HG03066 (cell line): ENCODE measurements around the gene ZNF627.
A peak's percentile ranks its signal among the peaks of the same experiment; 100 is the strongest.
"Not testable (repeated sequence)": the region's sequence is repeated elsewhere in the genome, so short reads cannot be mapped to it uniquely, and the experiment has no call there.

ENCODE experiments used
- ATAC-seq: cut with Tn5 transposase; IDR thresholded peaks from one replicate; pipeline ENCODE4 v1.9.1; 2021; ENCODE audit warnings: low read depth; ENCODE audit not compliant: unreplicated experiment

The ZNF627 gene

GRCh38 chr19:11597202-11598102 is at the start of gene ZNF627:
ZNF627 (plus strand) TSS chr19:11597483; CDS start chr19:11597628, 145 bp downstream.
- peak; percentile 94 for ATAC-seq

DNA sequence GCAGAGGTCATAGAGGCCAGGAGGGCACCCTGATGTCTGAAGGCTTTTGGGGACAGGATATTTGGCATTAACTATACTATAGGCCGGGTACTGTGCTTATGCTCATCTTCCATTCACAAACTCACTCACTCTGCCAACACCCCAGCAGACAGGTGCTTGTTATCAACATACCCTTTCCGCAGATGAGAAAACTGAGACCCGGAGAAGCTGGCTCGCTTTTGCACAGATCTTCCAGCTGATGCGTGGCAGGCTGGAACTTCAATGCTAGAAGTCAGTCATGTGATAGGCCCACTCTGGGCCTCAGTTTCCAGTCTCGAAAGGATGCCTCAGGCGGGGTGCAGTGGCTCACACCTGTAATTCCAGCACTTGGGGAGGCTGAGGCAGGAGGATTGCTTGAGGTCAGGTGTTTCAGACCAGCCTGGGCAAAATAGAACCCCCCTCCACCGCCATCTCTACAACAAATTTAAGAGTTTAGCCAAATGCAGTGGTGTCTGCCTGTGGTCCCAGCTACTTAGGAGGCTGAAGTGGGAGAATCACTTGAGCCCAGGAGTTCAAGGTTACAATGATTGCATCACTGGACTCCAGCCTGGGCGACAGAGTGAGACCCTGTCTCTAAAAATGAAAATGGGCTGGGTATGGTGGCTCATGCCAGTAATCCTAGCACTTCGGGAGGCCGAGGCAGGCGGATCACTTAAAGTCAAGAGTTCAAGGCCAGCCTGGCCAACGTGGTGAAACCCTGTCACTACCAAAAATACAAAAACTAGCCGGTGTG is 49.2 kb upstream of the ZNF627 start:
- ATAC-seq = no peak

- ATAC-seq = no peak
These were observed 47.8 kb upstream of the ZNF627 start for GRCh38 chr19:11549386-11549953.

DNA sequence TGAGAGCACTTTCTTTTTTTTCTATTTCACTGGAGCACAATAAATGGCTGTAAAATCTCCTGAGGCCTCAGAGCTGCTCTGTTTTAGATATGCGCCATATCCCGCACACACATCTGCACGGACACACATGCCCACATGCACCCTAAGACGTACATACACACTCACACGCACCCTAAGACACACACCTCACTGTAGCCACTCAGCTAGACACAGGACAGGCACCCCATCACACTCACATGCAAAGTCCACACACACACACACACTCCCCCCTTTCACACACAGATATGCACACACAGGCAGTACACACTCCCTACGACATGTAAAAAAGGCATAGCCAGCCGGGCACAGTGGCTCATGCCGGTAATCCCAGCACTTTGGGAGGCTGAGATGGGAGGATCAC is 47.0 kb upstream of the ZNF627 start:
- no peak for ATAC-seq

DNA sequence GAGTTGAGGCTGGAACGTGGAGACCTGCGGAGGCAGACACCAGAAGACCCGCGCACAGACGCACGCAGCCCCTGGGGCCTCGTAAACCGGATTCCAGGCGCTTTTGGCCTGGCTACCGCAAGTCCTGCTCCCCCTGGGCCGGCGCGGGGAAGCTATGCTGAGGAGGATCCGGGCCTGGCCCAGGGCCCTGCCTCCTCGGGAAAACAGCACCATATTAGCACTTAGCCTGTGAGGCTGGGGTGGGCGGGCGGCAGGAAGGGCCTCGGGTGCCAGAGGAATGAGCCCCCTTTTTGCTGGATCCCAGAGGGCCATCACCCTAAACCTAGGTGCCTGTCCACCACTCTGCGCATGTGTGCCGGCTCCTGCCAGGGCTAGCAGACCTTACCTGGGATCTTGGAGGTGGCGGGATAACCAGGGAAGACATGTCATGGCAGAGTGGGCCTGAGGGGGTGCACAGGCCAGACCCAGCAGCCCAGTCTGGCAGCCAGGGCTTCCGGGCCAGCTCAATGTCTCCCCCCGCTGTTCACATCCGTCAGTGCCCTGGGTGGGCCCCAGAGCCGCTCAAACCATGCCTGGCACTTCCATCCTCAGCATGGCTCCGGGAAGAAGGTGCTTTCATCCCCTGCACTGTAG is 45.6 kb upstream of the ZNF627 start:
- ATAC-seq = no peak

- no peak for ATAC-seq
These were observed 44.5 kb upstream of the ZNF627 start for GRCh38 chr19:11552666-11553372.

DNA sequence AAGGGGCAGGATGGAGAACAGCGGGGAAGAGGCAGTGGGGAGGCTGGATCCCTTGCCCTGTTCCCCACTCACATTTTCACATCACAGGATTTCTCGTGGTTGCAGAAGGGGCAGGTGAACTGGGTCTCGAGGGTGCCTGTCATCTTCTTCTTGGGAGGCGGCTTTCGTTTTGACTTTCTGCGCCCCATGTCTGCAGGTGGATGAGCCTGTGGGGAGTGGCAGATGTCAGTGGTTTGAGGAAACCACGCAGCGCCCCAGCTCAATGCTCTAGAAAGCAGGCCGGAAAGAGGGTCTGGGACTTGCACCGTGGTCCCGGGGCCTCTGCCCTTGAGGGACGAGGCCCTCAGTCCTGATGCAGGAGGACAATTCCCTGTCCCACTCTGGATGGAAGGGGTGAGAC is 43.1 kb upstream of the ZNF627 start:
- ATAC-seq = no peak

DNA sequence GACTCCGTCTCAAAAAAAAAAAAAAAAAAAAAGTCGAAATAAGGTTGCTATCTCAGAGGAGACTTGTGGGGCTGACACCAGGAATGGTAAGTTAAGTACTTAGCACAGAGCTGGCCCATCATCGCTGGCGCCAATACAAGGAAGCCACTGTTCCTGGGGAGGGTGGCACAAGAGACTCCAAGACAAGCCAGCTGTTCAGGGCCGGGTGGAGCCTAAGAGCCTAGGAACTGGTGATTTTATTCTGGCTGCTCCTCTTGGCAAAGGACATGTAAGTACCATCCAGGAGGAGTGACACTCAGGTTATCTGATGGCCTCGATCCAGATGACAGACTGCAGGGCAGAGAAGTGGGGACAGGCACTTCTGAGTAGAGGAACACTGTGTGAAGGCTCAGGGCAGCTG is 42.0 kb upstream of the ZNF627 start:
- no peak for ATAC-seq

GRCh38 chr19:11556634-11557420 is 40.5 kb upstream of the ZNF627 start:
- no peak for ATAC-seq

DNA sequence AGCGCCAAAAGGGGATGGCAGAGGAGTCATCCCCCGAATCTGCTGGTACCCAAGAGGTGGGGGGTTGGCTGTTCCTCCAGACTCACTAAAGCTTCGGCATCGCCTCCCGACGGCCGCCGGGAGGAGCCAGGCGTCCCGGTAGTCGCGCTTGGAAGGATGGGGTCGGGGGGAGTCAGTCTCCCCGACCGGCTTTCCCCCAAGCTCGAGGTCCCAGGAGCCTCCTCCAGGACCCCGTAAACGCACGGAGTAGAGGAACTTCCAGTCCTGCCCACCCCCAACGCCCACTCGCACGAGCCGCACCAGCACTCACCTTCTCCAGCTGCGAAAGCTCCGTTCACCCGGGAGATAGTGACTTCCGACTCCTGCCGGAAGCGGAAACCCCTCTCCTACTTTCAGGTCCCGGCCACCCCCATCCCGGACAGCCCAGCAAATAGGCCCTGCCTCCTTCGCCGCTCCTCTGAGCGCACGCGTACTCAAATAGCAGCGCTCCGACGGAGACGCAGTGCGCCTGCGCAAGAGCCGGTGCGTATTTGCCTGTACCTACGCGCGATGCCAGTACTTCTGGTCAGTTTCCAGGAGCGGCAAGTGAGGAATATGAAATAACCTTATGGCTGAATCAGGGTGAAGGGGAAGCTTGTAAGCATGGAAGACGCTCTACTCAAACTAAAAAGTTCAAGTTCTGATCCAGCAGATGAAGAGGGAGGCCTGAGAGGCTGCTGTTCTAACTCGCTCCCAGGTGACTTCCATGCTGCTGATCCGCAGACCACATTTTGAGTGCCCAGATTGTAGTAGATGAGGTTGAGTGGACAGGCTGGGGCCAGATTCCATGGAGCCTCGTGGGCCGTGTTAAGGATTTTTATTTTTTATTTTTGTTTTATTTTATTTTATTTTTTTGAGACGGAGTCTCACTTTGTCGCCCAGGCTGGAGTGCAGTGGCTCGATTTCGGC is 38.1 kb upstream of the ZNF627 start, which contains the start of gene ELOF1:
Gene ELOF1 (minus strand): TSS at position 350 of the 948 bp plus-strand sequence. CDS start 4,883 bp downstream, outside the sequence.
- peak; percentile 79 for ATAC-seq

- ATAC-seq = no peak
These were observed 36.8 kb upstream of the ZNF627 start for GRCh38 chr19:11560404-11561051.

DNA sequence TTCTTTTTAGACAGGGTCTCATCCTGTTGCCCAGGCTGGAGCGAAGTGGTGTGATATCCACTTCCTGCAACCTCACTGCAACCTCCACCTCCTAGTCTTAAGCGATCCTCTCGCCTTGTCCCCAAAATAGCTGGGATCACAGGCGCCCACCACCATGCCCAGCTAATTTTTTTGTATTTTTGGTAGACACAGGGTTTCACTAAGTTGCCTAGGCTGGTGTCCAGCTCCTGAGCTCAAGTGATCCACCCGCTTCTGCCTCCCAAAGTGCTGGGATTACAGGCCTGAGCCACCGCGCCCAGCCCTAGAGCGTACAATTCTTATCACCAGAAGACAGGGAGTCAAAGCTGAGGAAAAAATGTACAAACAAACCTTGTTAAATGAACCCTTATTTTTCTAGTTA is 33.8 kb upstream of the ZNF627 start:
- ATAC-seq = no peak

- ATAC-seq = not testable (repeated sequence)
These were observed 33.0 kb upstream of the ZNF627 start for GRCh38 chr19:11564082-11564807.

- ATAC-seq = not testable (repeated sequence)
These were observed 31.7 kb upstream of the ZNF627 start for GRCh38 chr19:11565649-11565980.

- no peak for ATAC-seq
These were observed 31.1 kb upstream of the ZNF627 start for GRCh38 chr19:11566164-11566563.

GRCh38 chr19:11570039-11570462 is 27.2 kb upstream of the ZNF627 start:
- ATAC-seq = no peak

DNA sequence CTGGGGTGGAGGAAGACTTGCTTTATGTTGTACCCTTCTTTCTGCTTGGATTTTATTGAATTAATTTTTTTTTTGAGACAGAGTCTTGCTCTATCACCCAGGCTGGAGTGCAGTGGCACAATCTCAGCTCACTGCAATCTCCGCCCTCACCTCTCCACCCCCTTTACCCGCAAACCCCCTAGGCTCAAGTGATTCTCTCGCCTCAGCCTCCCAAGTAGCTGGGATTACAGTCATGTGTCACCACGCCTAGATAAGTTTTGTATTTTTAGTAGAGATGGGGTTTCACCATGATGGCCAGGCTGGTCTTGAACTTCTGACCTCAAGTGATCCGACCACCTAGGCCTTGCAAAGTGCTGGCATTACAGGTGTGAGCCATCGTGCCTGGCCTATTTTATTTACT is 23.9 kb upstream of the ZNF627 start:
- not testable (repeated sequence) for ATAC-seq
